GM15510 (cell line): ENCODE data around the gene APRT.

Source experiments
- POLR2A ChIP-seq: IDR thresholded peaks from 3 replicates; pipeline ENCODE4 v1.6.1; 2011; ENCODE audit warnings: borderline replicate concordance; ENCODE audit not compliant: insufficient read length; ENCODE audit errors: extremely low read depth

Gene APRT

GRCh38 chr16:88793251-88793954 lies 18.3 kb downstream of the APRT start:
- TF ChIP-seq POLR2A, result no peak

GRCh38 chr16:88792668-88793250 lies 19.0 kb downstream of the APRT start:
- TF ChIP-seq POLR2A, result no peak

GRCh38 chr16:88792078-88792550 lies 19.6 kb downstream of the APRT start:
- no peak for TF ChIP-seq POLR2A

- TF ChIP-seq POLR2A, result no peak
Observed at GRCh38 chr16:88790312-88791211, 21.2 kb downstream of the APRT start.

GRCh38 chr16:88789594-88789993 lies 22.1 kb downstream of the APRT start:
- no peak for TF ChIP-seq POLR2A

GRCh38 chr16:88787579-88788314 lies 24.0 kb downstream of the APRT start:
- no peak for TF ChIP-seq POLR2A

- TF ChIP-seq POLR2A, result peak; percentile 96
Observed at GRCh38 chr16:88785106-88785924, 26.4 kb downstream of the APRT start, which contains the start of gene PIEZO1. Gene PIEZO1 (minus strand): TSS chr16:88785220. CDS start chr16:88784964, 256 bp downstream.

- TF ChIP-seq POLR2A, result no peak
Observed at GRCh38 chr16:88784856-88785105, 26.9 kb downstream of the APRT start.

- no peak for TF ChIP-seq POLR2A
Observed at GRCh38 chr16:88784074-88784855, 27.5 kb downstream of the APRT start.

GRCh38 chr16:88783391-88784073 lies 28.2 kb downstream of the APRT start:
- no peak for TF ChIP-seq POLR2A

- no peak for TF ChIP-seq POLR2A
Observed at GRCh38 chr16:88782454-88783390, 29.0 kb downstream of the APRT start.
